Endodermal cell (in vitro differentiated cells): Measurements from ENCODE around the gene SKOR1. TPM values are rescaled to one million over a fixed set of nuclear protein-coding genes. Genes with fewer than 3 reads are reported as not detected.

Experiments
- DNase-seq: peaks from one replicate; pipeline ENCODE4 v3.0.0-alpha.2; 2017
- H3K27ac ChIP-seq: 2 replicates; pipeline ENCODE4 v1.5.1; 2013; ENCODE audit warnings: mild to moderate bottlenecking, low read depth, low read length, moderate library complexity
- H3K27me3 ChIP-seq: 2 replicates; pipeline ENCODE4 v1.6.1; 2013; ENCODE audit warnings: mild to moderate bottlenecking, low read length, moderate library complexity; ENCODE audit not compliant: insufficient read depth, control insufficient read depth, poor library complexity, severe bottlenecking
- H3K36me3 ChIP-seq: 2 replicates; pipeline ENCODE4 v1.7.0; 2013; ENCODE audit warnings: mild to moderate bottlenecking, low read length, moderate library complexity; ENCODE audit not compliant: control insufficient read depth, insufficient read depth
- H3K4me1 ChIP-seq: one replicate; pipeline ENCODE4 v1.7.0; 2013; ENCODE audit warnings: low read length; ENCODE audit not compliant: control insufficient read depth, insufficient read depth
- H3K4me3 ChIP-seq: 2 replicates; pipeline ENCODE4 v1.5.1; 2013; ENCODE audit warnings: mild to moderate bottlenecking, low read length, moderate library complexity
- H3K9ac ChIP-seq: 2 replicates; pipeline ENCODE4 v1.6.1; 2013; ENCODE audit warnings: mild to moderate bottlenecking, low read length, moderate library complexity; ENCODE audit not compliant: poor library complexity, severe bottlenecking; ENCODE audit errors: extremely low read depth
- H3K9me3 ChIP-seq: 2 replicates; pipeline ENCODE4 v1.6.1; 2013; ENCODE audit warnings: mild to moderate bottlenecking, low read length, moderate library complexity; ENCODE audit not compliant: control insufficient read depth
- H3K27ac Mint-ChIP-seq: 2 replicates; pipeline ENCODE4 v1.8.0; 2020; ENCODE audit warnings: mixed read lengths
- H3K27me3 Mint-ChIP-seq: 2 replicates; pipeline ENCODE4 v1.8.0; 2021; ENCODE audit warnings: mild to moderate bottlenecking, mixed read lengths; ENCODE audit not compliant: insufficient read depth
- H3K36me3 Mint-ChIP-seq: 2 replicates; pipeline ENCODE4 v1.8.0; 2020; ENCODE audit warnings: low read depth, mixed read lengths
- H3K4me1 Mint-ChIP-seq: 2 replicates; pipeline ENCODE4 v1.8.0; 2020; ENCODE audit warnings: mixed read lengths
- H3K4me3 Mint-ChIP-seq: 2 replicates; pipeline ENCODE4 v1.8.0; 2020; ENCODE audit warnings: mild to moderate bottlenecking, moderate library complexity, mixed read lengths
- H3K9me3 Mint-ChIP-seq: 2 replicates; pipeline ENCODE4 v1.8.0; 2020; ENCODE audit warnings: mild to moderate bottlenecking, mixed read lengths
- WGBS, 2 experiments: methylation state at CpG; one replicate each; pipeline versions ENCODE4 v1.1.5 to v1.1.7; 2013; ENCODE audit warnings: missing lambda C conversion rate in 2 of 2, mixed read lengths in 1 of 2; ENCODE audit not compliant: insufficient coverage in 1 of 2, insufficient read length in 1 of 2; 5-methylcytosine and 5-hydroxymethylcytosine counted together
- total RNA-seq, 2 donors: library from RNA; stranded (reverse); fragmentation: NEBNext Ultra II Directional in 1 of 2; extraction: Animal tissue kit (Norgen Biotek cat#: 25700) in 1 of 2; gene quantifications; 2 replicates in 1 of 2; 3 replicates in 1 of 2; pipeline ENCODE4 v1.2.1, GENCODE V29; 2021
- TF ChIP-seq, protein P1 (sequence below): fragments of 200-600 bp; sonication (generic); conservative IDR thresholded peaks from 2 replicates; pipeline ENCODE4 v1.5.0; 2021; ENCODE audit warnings: antibody characterized with exemption, mild to moderate bottlenecking

SKOR1 gene
- total RNA-seq, 2 donors from 2014 or later = 0.37 to 0.51 TPM

DNA sequence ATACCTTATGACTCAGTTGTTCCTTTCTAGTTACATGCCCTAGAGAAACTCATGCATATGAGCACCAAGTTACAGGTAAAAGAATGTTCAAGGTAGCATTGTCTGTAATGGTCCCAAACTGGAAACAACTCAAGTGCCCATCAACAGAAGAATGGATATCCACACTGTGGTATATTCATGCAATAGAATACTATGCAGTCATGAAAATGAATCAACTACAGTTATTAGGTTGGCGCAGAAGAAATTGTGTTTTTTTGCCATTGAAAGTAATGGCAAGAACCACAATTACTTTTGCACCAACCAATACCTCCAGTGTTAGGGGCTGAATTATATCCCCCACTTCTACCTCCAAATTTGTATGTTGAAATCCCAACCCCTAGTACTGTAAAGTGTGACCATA lies 24.2 kb downstream of the SKOR1 start:
- peaks cover 6% of the 10 kb centered on the region for H3K9me3 ChIP-seq
- H3K27me3 Mint-ChIP-seq = no peaks in the 10 kb centered on the region
- H3K27ac ChIP-seq = no peak overlapping the region
- no peaks in the 10 kb centered on the region for H3K4me1 ChIP-seq
- no peak overlapping the region for H3K27ac Mint-ChIP-seq
- H3K4me3 ChIP-seq = no peak overlapping the region
- WGBS, 2 experiments = 100% methylated on average over 1 of the region's 1 CpG
- peaks cover 9% of the 10 kb centered on the region for H3K4me1 Mint-ChIP-seq
- TF ChIP-seq, protein P1, sequence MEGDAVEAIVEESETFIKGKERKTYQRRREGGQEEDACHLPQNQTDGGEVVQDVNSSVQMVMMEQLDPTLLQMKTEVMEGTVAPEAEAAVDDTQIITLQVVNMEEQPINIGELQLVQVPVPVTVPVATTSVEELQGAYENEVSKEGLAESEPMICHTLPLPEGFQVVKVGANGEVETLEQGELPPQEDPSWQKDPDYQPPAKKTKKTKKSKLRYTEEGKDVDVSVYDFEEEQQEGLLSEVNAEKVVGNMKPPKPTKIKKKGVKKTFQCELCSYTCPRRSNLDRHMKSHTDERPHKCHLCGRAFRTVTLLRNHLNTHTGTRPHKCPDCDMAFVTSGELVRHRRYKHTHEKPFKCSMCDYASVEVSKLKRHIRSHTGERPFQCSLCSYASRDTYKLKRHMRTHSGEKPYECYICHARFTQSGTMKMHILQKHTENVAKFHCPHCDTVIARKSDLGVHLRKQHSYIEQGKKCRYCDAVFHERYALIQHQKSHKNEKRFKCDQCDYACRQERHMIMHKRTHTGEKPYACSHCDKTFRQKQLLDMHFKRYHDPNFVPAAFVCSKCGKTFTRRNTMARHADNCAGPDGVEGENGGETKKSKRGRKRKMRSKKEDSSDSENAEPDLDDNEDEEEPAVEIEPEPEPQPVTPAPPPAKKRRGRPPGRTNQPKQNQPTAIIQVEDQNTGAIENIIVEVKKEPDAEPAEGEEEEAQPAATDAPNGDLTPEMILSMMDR = no peak
- H3K4me3 Mint-ChIP-seq = no peak overlapping the region
- no peaks in the 10 kb centered on the region for H3K36me3 Mint-ChIP-seq
- no peaks in the 10 kb centered on the region for H3K36me3 ChIP-seq
- H3K9me3 Mint-ChIP-seq = peaks cover 3% of the 10 kb centered on the region
- no peak for DNase-seq
- no peak overlapping the region for H3K9ac ChIP-seq
- H3K27me3 ChIP-seq = no peaks in the 10 kb centered on the region

DNA sequence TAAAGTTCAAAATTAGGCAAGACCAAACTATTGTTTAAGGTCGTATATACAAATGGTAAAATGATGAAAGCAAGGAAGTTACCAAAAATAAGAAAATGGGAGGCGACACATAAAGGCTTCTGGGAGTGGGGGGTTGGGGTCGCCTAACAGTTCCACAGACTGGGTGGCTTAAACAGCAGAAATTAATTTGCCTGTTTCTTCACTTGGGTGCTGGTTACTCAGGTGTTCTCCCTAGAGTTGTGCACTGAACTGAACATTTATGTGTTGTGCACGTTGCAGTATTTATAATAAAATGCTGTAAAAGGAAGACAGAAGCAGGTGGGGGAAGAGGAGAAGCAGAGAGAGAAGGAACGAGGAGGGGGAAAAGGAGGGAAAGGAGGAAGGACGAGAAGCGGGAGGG lies 25.0 kb downstream of the SKOR1 start:
- Mint-ChIP-seq H3K4me3 (no peak overlapping the region), H3K27ac (peak overlapping the region; percentile 24), H3K27me3 (no peaks in the 10 kb centered on the region), H3K9me3 (peaks cover 3% of the 10 kb centered on the region), H3K36me3 (no peaks in the 10 kb centered on the region), H3K4me1 (peaks cover 8% of the 10 kb centered on the region)
- H3K27ac ChIP-seq = no peak overlapping the region
- TF ChIP-seq, protein P1 = no peak
- no peak overlapping the region for H3K4me3 ChIP-seq
- peaks cover 6% of the 10 kb centered on the region for H3K9me3 ChIP-seq
- no peaks in the 10 kb centered on the region for H3K27me3 ChIP-seq
- no peaks in the 10 kb centered on the region for H3K36me3 ChIP-seq
- no peak for DNase-seq
- H3K9ac ChIP-seq = no peak overlapping the region
- H3K4me1 ChIP-seq = no peaks in the 10 kb centered on the region
- 78 to 91% methylated on average over 7 of the region's 7 CpGs for WGBS, 2 experiments

DNA sequence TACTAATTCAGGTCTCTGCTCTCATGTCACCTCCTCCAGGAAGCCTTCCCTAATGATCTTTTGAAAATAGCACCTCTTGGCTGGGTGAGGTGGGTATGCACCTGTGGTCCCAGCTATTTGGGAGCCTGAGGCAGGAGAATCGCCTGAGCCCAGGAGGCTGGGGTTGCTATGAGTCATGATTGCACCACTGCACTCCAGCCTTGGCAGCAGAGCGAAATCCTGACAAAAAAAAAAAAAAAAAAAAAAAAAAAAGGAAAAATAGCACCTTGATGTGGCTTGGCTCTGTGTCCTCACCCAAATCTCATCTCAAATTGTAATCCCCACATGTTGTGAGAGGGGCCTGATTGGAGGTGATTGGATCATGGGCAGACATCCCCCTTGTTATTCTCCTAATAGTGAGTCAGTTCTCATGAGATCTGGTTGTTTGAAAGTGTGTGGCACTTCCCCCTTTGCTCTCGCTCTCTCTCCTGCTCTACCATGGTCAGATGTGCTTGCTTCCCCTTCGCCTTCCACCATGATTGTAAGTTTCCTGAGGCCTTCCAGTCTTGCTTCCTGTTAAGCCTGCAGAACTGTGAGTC lies 25.8 kb downstream of the SKOR1 start:
- Histone ChIP-seq H3K4me3 (no peak overlapping the region), H3K9me3 (peaks cover 6% of the 10 kb centered on the region), H3K27me3 (no peaks in the 10 kb centered on the region), H3K27ac (no peak overlapping the region), H3K4me1 (no peaks in the 10 kb centered on the region), H3K9ac (no peak overlapping the region), H3K36me3 (no peaks in the 10 kb centered on the region)
- H3K4me1 Mint-ChIP-seq = peaks cover 12% of the 10 kb centered on the region
- DNase-seq = no peak
- H3K27ac Mint-ChIP-seq = no peak overlapping the region
- H3K9me3 Mint-ChIP-seq = peaks cover 3% of the 10 kb centered on the region
- H3K36me3 Mint-ChIP-seq = no peaks in the 10 kb centered on the region
- H3K4me3 Mint-ChIP-seq = no peak overlapping the region
- TF ChIP-seq, protein P1 = no peak
- H3K27me3 Mint-ChIP-seq = no peaks in the 10 kb centered on the region
- 79 to 89% methylated on average over 3 of the region's 4 CpGs for WGBS, 2 experiments
